ENCODE data around the gene NME1. TPM values are rescaled to one million over a fixed set of nuclear protein-coding genes. Genes with fewer than 3 reads are reported as not detected.

The NME1 gene
- total RNA-seq, 1 experiment from 2014 or later: 345 TPM

DNA sequence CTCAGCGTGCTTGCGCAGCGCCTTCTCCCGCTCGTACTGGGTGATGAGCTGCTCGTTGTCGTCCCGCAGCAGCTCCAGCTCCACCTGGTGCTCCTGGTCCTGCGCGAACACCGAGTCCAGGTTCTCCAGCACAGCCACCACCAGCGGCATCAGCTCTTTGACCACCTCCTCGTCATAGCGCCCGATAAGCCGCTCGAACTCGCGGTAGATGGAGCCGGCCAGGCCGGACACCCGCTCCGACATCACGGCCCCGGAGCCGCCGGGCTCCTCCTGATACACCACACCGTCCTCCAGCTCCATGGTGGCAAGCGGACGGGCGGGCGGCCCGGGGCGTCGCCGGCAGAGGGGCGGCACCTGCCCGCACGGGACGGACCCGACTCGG is 33.0 kb upstream of the NME1 start:
- ChIA-PET POLR2A (interaction anchor here (0.6 to 1.6 kb wide), 4 partner anchors 11 to 319 kb away, joined by 3 to 14 read pairs (median 4); partner anchors contain the start of gene NME1), CTCF (interaction anchor here (0.7 to 1.5 kb wide), 2 partner anchors 33 to 116 kb away, joined by 3 to 18 read pairs; partner anchors contain the start of gene NME1)
- TF ChIP-seq SIN3A (IDR thresholded peaks at IDR 0.05; ENCODE audit: borderline replicate concordance, insufficient read depth, low read depth, low read length) (peak; percentile 37; the same call in 1 of the 2 replicates), POLR2AphosphoS5 (IDR thresholded peaks at IDR 0.05; ENCODE audit: low read depth, low read length) (no peak)
- peak overlapping the region; percentile 66 to 84 for H3K4me3 ChIP-seq (ENCODE audit: low read depth in 2 of 2, low read length in 2 of 2)
- H3K27ac ChIP-seq (ENCODE audit: low read length): peak overlapping the region; percentile 87
- DNase-seq (ENCODE audit: low read depth, low spot score) (no peak), ATAC-seq (peak; percentile 32)
- H3K4me1 ChIP-seq (ENCODE audit: control insufficient read depth, insufficient read depth, low read length): peaks cover 27% of the 10 kb centered on the region
- no TSS peak for BruUV-seq (replicated peaks)
- H3K27me3 ChIP-seq (ENCODE audit: control insufficient read depth, insufficient read depth, low read length): no peaks in the 10 kb centered on the region
- intact Hi-C loops (cut with micrococcal nuclease; ENCODE audit: unreplicated experiment) (no loop called here), in situ Hi-C loops (cut with HindIII; ENCODE audit: low pct_unique_long_range_greater_than_20kb, low sequenced_read_pairs) (no loop called here)
- H3K36me3 ChIP-seq (ENCODE audit: control insufficient read depth, insufficient read depth, low read length): peaks cover 7% of the 10 kb centered on the region; the same call in 1 of the 2 replicates
- H3K9me3 ChIP-seq (ENCODE audit: control insufficient read depth, insufficient read depth, low read depth, low read length): no peaks in the 10 kb centered on the region

DNA sequence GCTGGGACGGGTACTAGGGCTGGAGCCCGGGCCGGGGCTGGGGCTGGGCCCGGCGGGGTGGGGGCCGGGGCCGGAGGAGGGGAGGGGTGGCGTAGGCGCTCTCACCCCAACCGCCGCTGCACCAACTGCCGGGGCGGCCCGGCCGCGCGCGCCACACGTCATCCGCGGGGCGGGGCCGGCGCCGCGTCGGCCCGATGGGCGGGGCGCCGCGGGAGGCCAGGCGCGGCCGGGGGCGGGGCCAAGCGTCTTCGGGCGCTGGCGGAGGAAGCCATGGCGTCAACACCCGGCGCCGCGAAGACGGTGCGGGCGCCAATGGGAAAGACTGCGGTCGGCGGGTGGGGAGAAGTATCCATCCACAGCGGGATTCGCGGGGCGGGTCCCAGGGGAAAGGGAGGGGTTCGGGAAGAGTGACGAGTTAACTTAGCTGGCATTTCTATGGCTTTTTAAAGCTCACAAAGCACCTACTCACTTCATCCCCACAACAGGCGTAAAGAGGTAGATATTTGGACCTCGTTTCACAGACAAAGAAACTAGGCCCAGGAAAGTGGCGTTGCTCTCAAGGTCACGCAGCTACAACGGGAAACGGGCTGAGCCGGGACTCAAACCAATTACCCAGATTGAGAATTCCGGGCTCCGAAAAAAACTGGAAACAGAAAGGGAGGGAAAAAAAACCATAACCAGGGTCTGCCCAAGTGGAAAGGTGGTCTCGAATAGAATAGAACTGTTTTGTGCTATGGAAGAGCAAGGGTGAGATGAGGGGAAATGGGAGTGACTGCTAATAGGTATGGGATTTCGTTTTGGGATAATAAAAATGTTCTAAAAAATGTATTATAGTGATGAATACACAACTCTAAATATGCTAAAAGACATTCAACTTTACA is 32.4 kb upstream of the NME1 start, which contains the start of gene SPAG9:
Gene SPAG9 (minus strand): TSS at position 130 of the 881 bp plus-strand sequence. CDS start 212 bp downstream, outside the sequence.
- H3K4me1 ChIP-seq (ENCODE audit: control insufficient read depth, insufficient read depth, low read length): peaks cover 27% of the 10 kb centered on the region
- intact Hi-C loops (cut with micrococcal nuclease; ENCODE audit: unreplicated experiment): no loop called here
- no peaks in the 10 kb centered on the region for H3K9me3 ChIP-seq (ENCODE audit: control insufficient read depth, insufficient read depth, low read depth, low read length)
- TSS peak; percentile 98 for BruUV-seq (replicated peaks)
- in situ Hi-C loops (cut with HindIII; ENCODE audit: low pct_unique_long_range_greater_than_20kb, low sequenced_read_pairs): no loop called here
- H3K27ac ChIP-seq (ENCODE audit: low read length): peak within 1 kb of the TSS; percentile 97
- POLR2A ChIA-PET: interaction anchor here (0.6 to 1.6 kb wide), 5 partner anchors 10 to 320 kb away, joined by 3 to 14 read pairs (median 5); partner anchors contain the start of gene NME1
- CTCF ChIA-PET: interaction anchor here (0.7 to 1.5 kb wide), 2 partner anchors 32 to 116 kb away, joined by 3 to 18 read pairs; partner anchors contain the start of gene NME1
- peak; percentile 76 for DNase-seq (ENCODE audit: low read depth, low spot score)
- H3K36me3 ChIP-seq (ENCODE audit: control insufficient read depth, insufficient read depth, low read length): peaks cover 7% of the 10 kb centered on the region; the same call in 1 of the 2 replicates
- no peaks in the 10 kb centered on the region for H3K27me3 ChIP-seq (ENCODE audit: control insufficient read depth, insufficient read depth, low read length)
- H3K4me3 ChIP-seq (ENCODE audit: low read depth in 2 of 2, low read length in 2 of 2): peak within 1 kb of the TSS; percentile 84 to 92
- peak; percentile 90 for ATAC-seq
- TF ChIP-seq TCF7L2 (IDR thresholded peaks at IDR 0.05; ENCODE audit: low read depth, low read length) (no peak), SIN3A (IDR thresholded peaks at IDR 0.05; ENCODE audit: borderline replicate concordance, insufficient read depth, low read depth, low read length) (no peak), POLR2AphosphoS5 (IDR thresholded peaks at IDR 0.05; ENCODE audit: low read depth, low read length) (peak; percentile 34; the same call in 1 of the 2 replicates)
- TF ChIP-seq, protein P1, sequence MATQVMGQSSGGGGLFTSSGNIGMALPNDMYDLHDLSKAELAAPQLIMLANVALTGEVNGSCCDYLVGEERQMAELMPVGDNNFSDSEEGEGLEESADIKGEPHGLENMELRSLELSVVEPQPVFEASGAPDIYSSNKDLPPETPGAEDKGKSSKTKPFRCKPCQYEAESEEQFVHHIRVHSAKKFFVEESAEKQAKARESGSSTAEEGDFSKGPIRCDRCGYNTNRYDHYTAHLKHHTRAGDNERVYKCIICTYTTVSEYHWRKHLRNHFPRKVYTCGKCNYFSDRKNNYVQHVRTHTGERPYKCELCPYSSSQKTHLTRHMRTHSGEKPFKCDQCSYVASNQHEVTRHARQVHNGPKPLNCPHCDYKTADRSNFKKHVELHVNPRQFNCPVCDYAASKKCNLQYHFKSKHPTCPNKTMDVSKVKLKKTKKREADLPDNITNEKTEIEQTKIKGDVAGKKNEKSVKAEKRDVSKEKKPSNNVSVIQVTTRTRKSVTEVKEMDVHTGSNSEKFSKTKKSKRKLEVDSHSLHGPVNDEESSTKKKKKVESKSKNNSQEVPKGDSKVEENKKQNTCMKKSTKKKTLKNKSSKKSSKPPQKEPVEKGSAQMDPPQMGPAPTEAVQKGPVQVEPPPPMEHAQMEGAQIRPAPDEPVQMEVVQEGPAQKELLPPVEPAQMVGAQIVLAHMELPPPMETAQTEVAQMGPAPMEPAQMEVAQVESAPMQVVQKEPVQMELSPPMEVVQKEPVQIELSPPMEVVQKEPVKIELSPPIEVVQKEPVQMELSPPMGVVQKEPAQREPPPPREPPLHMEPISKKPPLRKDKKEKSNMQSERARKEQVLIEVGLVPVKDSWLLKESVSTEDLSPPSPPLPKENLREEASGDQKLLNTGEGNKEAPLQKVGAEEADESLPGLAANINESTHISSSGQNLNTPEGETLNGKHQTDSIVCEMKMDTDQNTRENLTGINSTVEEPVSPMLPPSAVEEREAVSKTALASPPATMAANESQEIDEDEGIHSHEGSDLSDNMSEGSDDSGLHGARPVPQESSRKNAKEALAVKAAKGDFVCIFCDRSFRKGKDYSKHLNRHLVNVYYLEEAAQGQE (IDR thresholded peaks at IDR 0.05; ENCODE audit: insufficient read depth in 1 of 2, low read depth in 2 of 2, low read length in 1 of 2): 0 out of 4 replicates have a peak, but pooled peaks of 1 of the 2 experiments have one; percentile 11
- TF ChIP-seq, protein P2, sequence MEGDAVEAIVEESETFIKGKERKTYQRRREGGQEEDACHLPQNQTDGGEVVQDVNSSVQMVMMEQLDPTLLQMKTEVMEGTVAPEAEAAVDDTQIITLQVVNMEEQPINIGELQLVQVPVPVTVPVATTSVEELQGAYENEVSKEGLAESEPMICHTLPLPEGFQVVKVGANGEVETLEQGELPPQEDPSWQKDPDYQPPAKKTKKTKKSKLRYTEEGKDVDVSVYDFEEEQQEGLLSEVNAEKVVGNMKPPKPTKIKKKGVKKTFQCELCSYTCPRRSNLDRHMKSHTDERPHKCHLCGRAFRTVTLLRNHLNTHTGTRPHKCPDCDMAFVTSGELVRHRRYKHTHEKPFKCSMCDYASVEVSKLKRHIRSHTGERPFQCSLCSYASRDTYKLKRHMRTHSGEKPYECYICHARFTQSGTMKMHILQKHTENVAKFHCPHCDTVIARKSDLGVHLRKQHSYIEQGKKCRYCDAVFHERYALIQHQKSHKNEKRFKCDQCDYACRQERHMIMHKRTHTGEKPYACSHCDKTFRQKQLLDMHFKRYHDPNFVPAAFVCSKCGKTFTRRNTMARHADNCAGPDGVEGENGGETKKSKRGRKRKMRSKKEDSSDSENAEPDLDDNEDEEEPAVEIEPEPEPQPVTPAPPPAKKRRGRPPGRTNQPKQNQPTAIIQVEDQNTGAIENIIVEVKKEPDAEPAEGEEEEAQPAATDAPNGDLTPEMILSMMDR (IDR thresholded peaks at IDR 0.05): no peak

Measured in Panc1 (cell line).